A673 (cell line): ENCODE measurements around the gene LCORL.

Experiments used
- CTCF ChIP-seq: fragments of 300-800, 200-600 bp; sonication (generic); conservative IDR thresholded peaks from 2 replicates; pipeline ENCODE4 v1.5.1; 2017; ENCODE audit warnings: low read depth, mild to moderate bottlenecking, antibody characterized with exemption, low read length, moderate library complexity, mixed read lengths
- EZH2 ChIP-seq: fragments of 200-600 bp; sonication (generic); IDR thresholded peaks from 2 replicates; pipeline ENCODE4 v1.6.1; 2017; ENCODE audit warnings: borderline replicate concordance, low read depth, mild to moderate bottlenecking, mixed read lengths, antibody characterized with exemption, low read length; ENCODE audit not compliant: poor library complexity, severe bottlenecking

- TF ChIP-seq EZH2 = no peak
- no peak for TF ChIP-seq CTCF
Measured at GRCh38 chr4:18007625-18008024, 13.9 kb downstream of the LCORL start.
